SK-N-MC (cell line): ENCODE measurements around the gene RTCA.

Source experiments
- EZH2 ChIP-seq: fragments of 200-600 bp; sonication (generic); IDR thresholded peaks from one replicate; pipeline ENCODE4 v1.6.1; 2017; ENCODE audit warnings: antibody characterized with exemption
- FOXP2 ChIP-seq: optimal IDR thresholded peaks from 2 replicates; pipeline ENCODE3; 2011; ENCODE audit warnings: mild to moderate bottlenecking, moderate library complexity; ENCODE audit not compliant: insufficient read depth; ENCODE audit errors: extremely low read length, control extremely low read depth
- POLR2AphosphoS5 ChIP-seq: IDR thresholded peaks from 2 replicates; pipeline ENCODE4 v1.6.1; 2012; ENCODE audit warnings: mild to moderate bottlenecking, low read depth, low read length, borderline replicate concordance

DNA sequence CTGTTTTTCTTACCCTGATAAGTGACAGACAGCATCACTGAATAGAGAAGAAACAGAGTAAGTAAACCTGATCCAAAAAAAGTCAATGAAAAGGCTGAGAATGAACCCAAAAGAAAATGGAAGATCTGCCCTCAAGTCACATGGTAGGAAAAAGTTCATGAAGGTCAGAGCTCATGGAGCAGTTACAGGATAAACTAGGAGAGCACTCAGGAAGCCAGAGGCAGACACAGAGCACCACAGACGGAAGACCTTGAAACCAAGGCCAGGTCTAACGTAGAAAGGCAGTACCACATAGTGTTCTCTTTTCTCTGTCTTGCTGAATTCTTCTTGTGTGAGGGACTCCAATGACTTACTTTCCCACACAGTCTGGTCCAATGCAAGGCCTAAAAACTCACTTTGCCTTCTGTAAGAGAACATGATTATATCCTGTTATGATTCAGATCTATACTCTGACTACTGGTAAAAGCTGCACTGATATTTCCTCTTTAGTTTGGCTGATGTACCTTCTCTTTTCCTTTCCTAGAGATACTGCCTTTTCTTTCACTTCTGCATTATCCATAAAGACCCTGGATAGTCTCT lies 40.8 kb downstream of the RTCA start:
- TF ChIP-seq EZH2 (no peak), POLR2AphosphoS5 (no peak), FOXP2 (no peak)
